SIG-M5 treated with dmso at 0.1 percent for 504 hours (cell line): ENCODE data around the gene LINC01488.

ENCODE experiments used
- DNase-seq: peaks from one replicate; lab custom pipeline; 2025; ENCODE audit not compliant: unreplicated experiment; lab: John Stamatoyannopoulos, UW

LINC01488 gene

GRCh38 chr11:69491071-69492031 is 9.9 kb downstream of the LINC01488 start:
- no peak for DNase-seq

GRCh38 chr11:69492201-69492991 is 10.9 kb downstream of the LINC01488 start:
- no peak for DNase-seq

GRCh38 chr11:69493931-69494821 is 12.7 kb downstream of the LINC01488 start:
- no peak for DNase-seq

GRCh38 chr11:69494851-69495250 is 13.4 kb downstream of the LINC01488 start:
- DNase-seq = no peak

- DNase-seq = no peak
Observed at GRCh38 chr11:69495441-69496201, 14.2 kb downstream of the LINC01488 start.

GRCh38 chr11:69496202-69496557 is 14.7 kb downstream of the LINC01488 start:
- no peak for DNase-seq

- no peak for DNase-seq
Observed at GRCh38 chr11:69496631-69497220, 15.3 kb downstream of the LINC01488 start.

GRCh38 chr11:69497221-69497787 is 15.8 kb downstream of the LINC01488 start:
- no peak for DNase-seq

- no peak for DNase-seq
Observed at GRCh38 chr11:69498614-69499175, 17.2 kb downstream of the LINC01488 start.

- no peak for DNase-seq
Observed at GRCh38 chr11:69499186-69499917, 17.9 kb downstream of the LINC01488 start.

GRCh38 chr11:69499918-69500284 is 18.4 kb downstream of the LINC01488 start:
- DNase-seq = no peak

- no peak for DNase-seq
Observed at GRCh38 chr11:69500285-69501120, 19.0 kb downstream of the LINC01488 start.

- no peak for DNase-seq
Observed at GRCh38 chr11:69501121-69501489, 19.6 kb downstream of the LINC01488 start.

GRCh38 chr11:69501891-69502860 is 20.7 kb downstream of the LINC01488 start:
- no peak for DNase-seq

- no peak for DNase-seq
Observed at GRCh38 chr11:69504127-69504526, 22.7 kb downstream of the LINC01488 start.

GRCh38 chr11:69504576-69505335 is 23.3 kb downstream of the LINC01488 start:
- no peak for DNase-seq
